Upper lobe of left lung (tissue), 6 donors: ENCODE data around the gene SCUBE1. TPM values are rescaled to one million over a fixed set of nuclear protein-coding genes. Genes with fewer than 3 reads are reported as not detected.

ENCODE experiments used
- ATAC-seq, 2 donors: fragments of 200-7000 bp; cut with Tn5 transposase; one replicate each; pipeline ENCODE4 v1.9.1; 2022; ENCODE audit warnings: mild to moderate bottlenecking in 2 of 2, moderate library complexity in 2 of 2; ENCODE audit not compliant: low FRiP score in 2 of 2
- DNase-seq, 2 donors: peaks; one replicate each; pipeline ENCODE4 v3.0.0-alpha.2; 2019 to 2020
- H3K27ac ChIP-seq, 4 donors: fragments of 200-600 bp; sonication (generic); one replicate each; pipeline ENCODE4 v1.5.1; 2016 to 2019
- H3K27me3 ChIP-seq, 4 donors: fragments of 200-600 bp; sonication (generic); one replicate each; pipeline ENCODE4 v1.5.1; 2017 to 2019
- H3K36me3 ChIP-seq, 4 donors: fragments of 200-600 bp; sonication (generic); one replicate each; pipeline ENCODE4 v1.5.1; 2016 to 2019
- H3K4me1 ChIP-seq, 4 donors: fragments of 200-600 bp; sonication (generic); one replicate each; pipeline ENCODE4 v1.5.1; 2018 to 2019
- H3K4me3 ChIP-seq, 4 donors: fragments of 200-600 bp; sonication (generic); one replicate each; pipeline ENCODE4 v1.5.1; 2017 to 2019; ENCODE audit warnings: mild to moderate bottlenecking in 2 of 4, moderate library complexity in 1 of 4
- H3K9me3 ChIP-seq, 4 donors: fragments of 200-600 bp; sonication (generic); one replicate each; pipeline ENCODE4 v1.5.1; 2018 to 2019
- EP300 ChIP-seq, 4 donors: sonication (generic); formaldehyde crosslinking; IDR thresholded peaks; one replicate each; pipeline ENCODE4 v1.5.1; 2017; ENCODE audit warnings: antibody characterized with exemption in 4 of 4, control low read depth in 2 of 4
- POLR2A ChIP-seq, 4 donors: fragments of 450-650 bp; IDR thresholded peaks; one replicate each; pipeline ENCODE4 v1.5.1; 2016 to 2017; ENCODE audit warnings: antibody characterized with exemption in 4 of 4, mild to moderate bottlenecking in 2 of 4
- POLR2AphosphoS5 ChIP-seq, 2 donors: sonication (generic); formaldehyde crosslinking; IDR thresholded peaks; one replicate each; pipeline ENCODE4 v1.5.1; 2017; ENCODE audit warnings: antibody characterized with exemption in 2 of 2
- WGBS, 2 donors: methylation state at CpG; one replicate each; pipeline ENCODE4 v1.1.5; 2017 to 2018; 5-methylcytosine and 5-hydroxymethylcytosine counted together
- total RNA-seq, 6 donors: library from RNA; depleted of rRNA in 4 of 6; stranded (reverse); fragments of >200 nt in 4 of 6; gene quantifications; one replicate each; pipeline versions ENCODE4 v1.1.0 to v1.2.1, GENCODE V29; 2016 to 2021
- TF ChIP-seq, protein P1 (sequence below), 6 experiments: fragments of 450-650 bp in 4 of 6; fragments of 200-600 bp in 2 of 6; sonication (generic) in 2 of 6; IDR thresholded peaks; one replicate each; pipeline ENCODE4 v1.5.1; 2016 to 2019; ENCODE audit warnings: antibody characterized with exemption in 6 of 6
- donor health status: DM: no; HTN: no; CAD: no; lungs with moderate emphysema.
- donor health status: DM: no; HTN: yes; CAD: no; lungs with severe emphysema.

Gene SCUBE1
- total RNA-seq, 6 donors from 2014 or later: 9.7 to 55.9 (median 20.8) TPM

GRCh38 chr22:43262990-43263644 is 80.1 kb downstream of the SCUBE1 start:
- Histone ChIP-seq H3K36me3 (no peaks in the 10 kb centered on the region), H3K4me3 (peak overlapping the region in 1 of 4 donors; percentile 11), H3K9me3 (no peaks in the 10 kb centered on the region), H3K27me3 (no peaks in the 10 kb centered on the region), H3K27ac (no peak overlapping the region), H3K4me1 (peaks cover 17 to 22% (median 18%) of the 10 kb centered on the region in 4 donors)
- TF ChIP-seq, protein P1, sequence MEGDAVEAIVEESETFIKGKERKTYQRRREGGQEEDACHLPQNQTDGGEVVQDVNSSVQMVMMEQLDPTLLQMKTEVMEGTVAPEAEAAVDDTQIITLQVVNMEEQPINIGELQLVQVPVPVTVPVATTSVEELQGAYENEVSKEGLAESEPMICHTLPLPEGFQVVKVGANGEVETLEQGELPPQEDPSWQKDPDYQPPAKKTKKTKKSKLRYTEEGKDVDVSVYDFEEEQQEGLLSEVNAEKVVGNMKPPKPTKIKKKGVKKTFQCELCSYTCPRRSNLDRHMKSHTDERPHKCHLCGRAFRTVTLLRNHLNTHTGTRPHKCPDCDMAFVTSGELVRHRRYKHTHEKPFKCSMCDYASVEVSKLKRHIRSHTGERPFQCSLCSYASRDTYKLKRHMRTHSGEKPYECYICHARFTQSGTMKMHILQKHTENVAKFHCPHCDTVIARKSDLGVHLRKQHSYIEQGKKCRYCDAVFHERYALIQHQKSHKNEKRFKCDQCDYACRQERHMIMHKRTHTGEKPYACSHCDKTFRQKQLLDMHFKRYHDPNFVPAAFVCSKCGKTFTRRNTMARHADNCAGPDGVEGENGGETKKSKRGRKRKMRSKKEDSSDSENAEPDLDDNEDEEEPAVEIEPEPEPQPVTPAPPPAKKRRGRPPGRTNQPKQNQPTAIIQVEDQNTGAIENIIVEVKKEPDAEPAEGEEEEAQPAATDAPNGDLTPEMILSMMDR (IDR thresholded peaks at IDR 0.05): no peak
- TF ChIP-seq EP300 (IDR thresholded peaks at IDR 0.05) (no peak), POLR2A (IDR thresholded peaks at IDR 0.05) (no peak), POLR2AphosphoS5 (IDR thresholded peaks at IDR 0.05) (peak in 1 of 2 donors; percentile 7)
- no peak for ATAC-seq
- WGBS, 2 donors: 42 to 51% methylated on average over 19 of the region's 19 CpGs
- DNase-seq: no peak

GRCh38 chr22:43260331-43261231 is 82.6 kb downstream of the SCUBE1 start:
- H3K27ac ChIP-seq: peak overlapping the region in 1 of 4 donors; percentile 39
- 74 to 77% methylated on average over 12 to 17 of the region's 17 CpGs for WGBS, 2 donors
- ATAC-seq: no peak

GRCh38 chr22:43257961-43258360 is 85.2 kb downstream of the SCUBE1 start:
- Histone ChIP-seq H3K27me3 (no peaks in the 10 kb centered on the region), H3K4me1 (peaks cover 0 to under 1% (median 0%) of the 10 kb centered on the region in 4 donors), H3K27ac (no peak overlapping the region), H3K4me3 (no peak overlapping the region), H3K36me3 (peaks cover 0 to 3% (median 0%) of the 10 kb centered on the region in 4 donors), H3K9me3 (no peaks in the 10 kb centered on the region)
- ATAC-seq (no peak), DNase-seq (no peak)
- TF ChIP-seq POLR2A (IDR thresholded peaks at IDR 0.05): no peak
- no peak for TF ChIP-seq EP300 (IDR thresholded peaks at IDR 0.05)
- 82 to 89% methylated on average over 13 to 20 of the region's 20 CpGs for WGBS, 2 donors

More at GRCh38 chr22:43260331-43261231, 82.6 kb downstream of the SCUBE1 start:
- H3K9me3 ChIP-seq: no peaks in the 10 kb centered on the region
- no peak for DNase-seq
- H3K36me3 ChIP-seq: peaks cover 0 to 3% (median 0%) of the 10 kb centered on the region in 4 donors
- H3K27me3 ChIP-seq: no peaks in the 10 kb centered on the region
- TF ChIP-seq POLR2A (IDR thresholded peaks at IDR 0.05): no peak
- peak in 1 of 2 donors; percentile 30 for TF ChIP-seq POLR2AphosphoS5 (IDR thresholded peaks at IDR 0.05)
- TF ChIP-seq, protein P1 (IDR thresholded peaks at IDR 0.05): no peak
- TF ChIP-seq EP300 (IDR thresholded peaks at IDR 0.05): no peak
- peaks cover 17 to 22% (median 18%) of the 10 kb centered on the region in 4 donors for H3K4me1 ChIP-seq
- no peak overlapping the region for H3K4me3 ChIP-seq

DNA sequence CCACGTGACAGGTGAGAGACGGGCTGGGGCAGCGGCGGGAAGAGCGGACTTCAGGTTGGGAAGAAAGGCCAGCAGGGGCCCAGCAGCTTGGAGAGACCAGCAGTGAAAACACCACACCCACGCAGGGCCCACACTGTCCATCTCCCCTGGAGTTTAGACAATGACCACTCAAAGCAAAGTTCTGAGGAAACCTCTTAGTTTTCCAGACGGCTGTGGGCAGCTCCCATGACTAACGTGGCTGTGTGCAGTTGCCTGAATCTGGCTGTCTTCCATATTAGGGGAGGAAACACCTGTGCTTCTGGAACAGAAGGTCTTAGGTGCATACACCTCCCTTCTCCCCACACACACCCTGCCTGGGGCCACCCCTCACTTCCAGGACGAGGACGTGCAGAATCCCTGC is 85.6 kb downstream of the SCUBE1 start:
- no peaks in the 10 kb centered on the region for H3K9me3 ChIP-seq
- no peak for TF ChIP-seq POLR2A (IDR thresholded peaks at IDR 0.05)
- no peak for TF ChIP-seq EP300 (IDR thresholded peaks at IDR 0.05)
- TF ChIP-seq, protein P1 (IDR thresholded peaks at IDR 0.05): no peak
- no peak for TF ChIP-seq POLR2AphosphoS5 (IDR thresholded peaks at IDR 0.05)
- WGBS, 2 donors: 41 to 63% methylated on average over 9 to 10 of the region's 10 CpGs
- no peak for DNase-seq
- H3K36me3 ChIP-seq: peaks cover 0 to 3% (median 0%) of the 10 kb centered on the region in 4 donors
- no peak for ATAC-seq
- no peak overlapping the region for H3K27ac ChIP-seq
- H3K27me3 ChIP-seq: no peaks in the 10 kb centered on the region
- no peaks in the 10 kb centered on the region for H3K4me1 ChIP-seq
- H3K4me3 ChIP-seq: no peak overlapping the region

- Histone ChIP-seq H3K4me1 (no peaks in the 10 kb centered on the region), H3K36me3 (peaks cover 0 to 3% (median 0%) of the 10 kb centered on the region in 4 donors), H3K9me3 (no peaks in the 10 kb centered on the region), H3K27ac (no peak overlapping the region), H3K27me3 (no peaks in the 10 kb centered on the region), H3K4me3 (no peak overlapping the region)
- WGBS, 2 donors: 49 to 55% methylated on average over 8 of the region's 8 CpGs
- DNase-seq: no peak
- no peak for ATAC-seq
- no peak for TF ChIP-seq POLR2AphosphoS5 (IDR thresholded peaks at IDR 0.05)
- TF ChIP-seq POLR2A (IDR thresholded peaks at IDR 0.05): no peak
- TF ChIP-seq, protein P1 (IDR thresholded peaks at IDR 0.05): no peak
- no peak for TF ChIP-seq EP300 (IDR thresholded peaks at IDR 0.05)
Measured at GRCh38 chr22:43256976-43257545, 86.1 kb downstream of the SCUBE1 start.
